GM19438 (cell line): Measurements from ENCODE around the gene MORN4.
"Not testable (repeated sequence)": the region's sequence is repeated elsewhere in the genome, so short reads cannot be mapped to it uniquely, and the experiment has no call there.

Source experiments
- ATAC-seq: cut with Tn5 transposase; IDR thresholded peaks from one replicate; pipeline ENCODE4 v1.9.1; 2021; ENCODE audit warnings: low read depth; ENCODE audit not compliant: unreplicated experiment

Gene MORN4

GRCh38 chr10:97632949-97633884 is at the start of gene MORN4:
Gene MORN4, minus strand, starts transcription at chr10:97633500. Its CDS starts 13,847 bp downstream, at chr10:97619653.
- peak; percentile 99 for ATAC-seq

- no peak for ATAC-seq
Observed at GRCh38 chr10:97682042-97682441, 48.7 kb upstream of the MORN4 start.

GRCh38 chr10:97679594-97679993 is 46.3 kb upstream of the MORN4 start:
- no peak for ATAC-seq

GRCh38 chr10:97676770-97677581 is 43.7 kb upstream of the MORN4 start:
- ATAC-seq: peak; percentile 57

GRCh38 chr10:97675222-97675621 is 41.9 kb upstream of the MORN4 start:
- ATAC-seq: no peak

- ATAC-seq: no peak
Observed at GRCh38 chr10:97673736-97674525, 40.6 kb upstream of the MORN4 start.

GRCh38 chr10:97669571-97669970 is 36.3 kb upstream of the MORN4 start:
- no peak for ATAC-seq

- ATAC-seq: no peak
Observed at GRCh38 chr10:97667463-97667862, 34.2 kb upstream of the MORN4 start.

GRCh38 chr10:97666992-97667391 is 33.7 kb upstream of the MORN4 start:
- no peak for ATAC-seq

GRCh38 chr10:97664282-97664850 is 31.1 kb upstream of the MORN4 start:
- ATAC-seq: no peak

GRCh38 chr10:97659589-97659988 is 26.3 kb upstream of the MORN4 start:
- no peak for ATAC-seq

- ATAC-seq: no peak
Observed at GRCh38 chr10:97656777-97657176, 23.5 kb upstream of the MORN4 start.

- no peak for ATAC-seq
Observed at GRCh38 chr10:97651773-97652172, 18.5 kb upstream of the MORN4 start.

GRCh38 chr10:97650726-97651125 is 17.4 kb upstream of the MORN4 start:
- ATAC-seq: no peak

- ATAC-seq: not testable (repeated sequence)
Observed at GRCh38 chr10:97649405-97649750, 16.1 kb upstream of the MORN4 start.

GRCh38 chr10:97648562-97649404 is 15.5 kb upstream of the MORN4 start:
- ATAC-seq: peak; percentile 79

GRCh38 chr10:97647556-97647955 is 14.3 kb upstream of the MORN4 start:
- ATAC-seq: no peak

- ATAC-seq: no peak
Observed at GRCh38 chr10:97644936-97645335, 11.6 kb upstream of the MORN4 start.

GRCh38 chr10:97643441-97643985 is 10.2 kb upstream of the MORN4 start:
- no peak for ATAC-seq
